ENCODE measurements around the gene PPM1M. TPM values are rescaled to one million over a fixed set of nuclear protein-coding genes. Genes with fewer than 3 reads are reported as not detected.

Gene PPM1M
- total RNA-seq, 1 donor from 2014 or later: 53.4 TPM

DNA sequence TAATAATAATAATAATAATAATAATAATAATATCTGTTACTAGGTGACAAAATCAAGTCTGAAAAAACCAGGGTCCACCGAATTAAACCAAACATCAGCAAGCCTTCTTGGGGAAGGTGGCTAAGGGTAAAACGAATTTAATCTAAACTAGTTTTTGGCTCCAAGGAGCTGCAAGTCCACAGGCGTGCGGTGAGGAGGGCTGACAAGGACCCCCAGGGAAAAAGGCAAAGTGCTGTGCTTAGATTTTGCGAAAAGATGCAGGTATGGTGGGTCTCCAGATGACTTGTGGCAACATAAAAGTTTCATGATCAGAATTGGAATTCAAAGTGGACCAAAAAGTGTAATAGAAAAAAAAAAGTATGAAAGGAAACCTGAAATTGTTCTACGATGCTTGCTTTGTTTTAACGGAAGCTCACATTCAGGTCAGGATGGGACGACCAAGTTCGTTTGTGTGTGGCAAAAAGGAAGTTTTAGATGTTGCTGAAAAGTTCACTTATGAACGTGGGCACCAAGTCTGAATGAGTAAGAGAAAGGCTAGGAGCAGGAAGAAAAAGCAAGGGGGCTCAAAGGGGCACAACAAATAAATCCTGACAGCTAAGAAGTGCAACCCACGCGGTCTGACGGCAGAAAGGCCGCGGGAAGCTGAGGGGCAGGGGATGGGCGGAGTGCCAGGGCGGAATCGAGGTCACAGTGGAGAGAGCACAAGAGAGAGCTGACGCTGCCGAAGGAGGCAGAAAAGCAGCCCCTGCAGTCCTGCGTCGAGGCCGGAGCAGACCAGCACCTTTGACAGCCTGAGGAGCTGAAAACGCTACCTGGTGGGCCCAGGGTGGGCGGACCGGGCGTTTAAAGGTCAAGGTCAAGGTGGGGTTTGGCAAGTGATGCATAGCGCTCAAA, 31.8 kb downstream of the PPM1M start:
- ATAC-seq (peak; percentile 59 to 71), DNase-seq (peak; percentile 87)
- intact Hi-C loops (cut with DNase I): no loop called here
- TF ChIP-seq, protein P1, sequence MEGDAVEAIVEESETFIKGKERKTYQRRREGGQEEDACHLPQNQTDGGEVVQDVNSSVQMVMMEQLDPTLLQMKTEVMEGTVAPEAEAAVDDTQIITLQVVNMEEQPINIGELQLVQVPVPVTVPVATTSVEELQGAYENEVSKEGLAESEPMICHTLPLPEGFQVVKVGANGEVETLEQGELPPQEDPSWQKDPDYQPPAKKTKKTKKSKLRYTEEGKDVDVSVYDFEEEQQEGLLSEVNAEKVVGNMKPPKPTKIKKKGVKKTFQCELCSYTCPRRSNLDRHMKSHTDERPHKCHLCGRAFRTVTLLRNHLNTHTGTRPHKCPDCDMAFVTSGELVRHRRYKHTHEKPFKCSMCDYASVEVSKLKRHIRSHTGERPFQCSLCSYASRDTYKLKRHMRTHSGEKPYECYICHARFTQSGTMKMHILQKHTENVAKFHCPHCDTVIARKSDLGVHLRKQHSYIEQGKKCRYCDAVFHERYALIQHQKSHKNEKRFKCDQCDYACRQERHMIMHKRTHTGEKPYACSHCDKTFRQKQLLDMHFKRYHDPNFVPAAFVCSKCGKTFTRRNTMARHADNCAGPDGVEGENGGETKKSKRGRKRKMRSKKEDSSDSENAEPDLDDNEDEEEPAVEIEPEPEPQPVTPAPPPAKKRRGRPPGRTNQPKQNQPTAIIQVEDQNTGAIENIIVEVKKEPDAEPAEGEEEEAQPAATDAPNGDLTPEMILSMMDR (IDR thresholded peaks at IDR 0.05): no peak
- Histone ChIP-seq H3K36me3 (peaks cover 33% of the 10 kb centered on the region), H3K4me3 (peak overlapping the region; percentile 92), H3K4me1 (peaks cover 65% of the 10 kb centered on the region), H3K27me3 (ENCODE audit: low read depth) (no peaks in the 10 kb centered on the region), H3K27ac (peak overlapping the region; percentile 96), H3K9me3 (no peaks in the 10 kb centered on the region)

DNA sequence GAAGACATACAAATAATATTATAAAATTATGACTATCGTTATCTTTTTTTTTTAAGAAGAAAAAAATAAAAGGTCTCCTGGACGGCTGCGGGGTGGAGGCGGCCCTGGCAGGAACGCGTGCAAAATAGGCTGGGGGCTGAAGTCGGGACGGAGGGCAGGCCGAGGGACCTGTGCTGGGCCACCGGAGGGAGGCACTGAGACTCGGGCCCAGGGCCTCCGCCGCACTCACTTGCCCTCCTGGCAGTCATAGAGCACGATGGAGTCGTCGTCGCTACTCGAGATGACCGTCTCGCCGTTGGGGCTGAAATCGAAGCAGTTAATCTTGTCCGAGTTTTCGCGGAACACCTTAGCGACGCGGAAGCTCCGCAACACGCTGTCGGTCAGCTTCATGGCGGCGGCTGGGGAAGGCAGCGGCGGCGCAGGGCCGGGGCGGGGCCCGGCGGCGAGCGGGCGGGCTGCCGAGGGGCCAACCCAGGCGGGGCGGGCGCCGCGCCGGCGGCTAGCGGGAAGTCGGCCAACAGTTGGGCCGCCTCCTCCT, 32.5 kb downstream of the PPM1M start:
- Histone ChIP-seq H3K4me1 (peaks cover 58% of the 10 kb centered on the region), H3K27me3 (ENCODE audit: low read depth) (no peaks in the 10 kb centered on the region), H3K36me3 (peaks cover 26% of the 10 kb centered on the region), H3K4me3 (peak overlapping the region; percentile 92), H3K9me3 (no peaks in the 10 kb centered on the region), H3K27ac (peak overlapping the region; percentile 96)
- intact Hi-C loops (cut with DNase I): no loop called here
- peak; percentile 83 for DNase-seq
- ATAC-seq: peak; percentile 88 to 91
- TF ChIP-seq, protein P1 (IDR thresholded peaks at IDR 0.05): peak; percentile 49

DNA sequence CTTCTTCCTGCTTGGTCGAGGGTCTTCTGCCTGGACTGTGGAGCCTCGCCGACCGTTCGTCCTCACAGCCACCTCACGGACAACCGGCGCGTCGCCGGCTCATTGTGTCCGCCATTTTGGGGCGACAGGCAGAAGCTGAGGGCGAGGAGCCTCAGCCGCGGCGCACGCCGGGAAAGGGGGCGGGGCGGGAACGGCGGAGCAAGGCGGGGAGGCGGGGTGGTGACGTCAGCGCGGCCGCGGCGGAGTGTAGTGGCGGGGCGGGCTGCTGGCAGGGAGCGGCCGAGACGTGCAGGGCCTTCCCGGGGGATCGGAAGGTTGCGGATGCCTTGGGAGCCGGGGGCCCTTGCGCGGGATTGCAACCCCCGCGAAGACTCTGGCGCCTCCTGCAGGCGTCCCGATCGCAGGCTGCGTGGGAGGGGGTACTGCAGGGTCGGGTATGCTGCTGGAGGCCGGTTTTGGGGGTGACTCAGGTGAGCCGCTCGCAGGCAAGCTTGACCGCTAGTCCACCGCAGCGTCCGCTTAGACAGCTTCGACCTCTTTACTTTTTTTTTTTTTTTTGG, 33.0 kb downstream of the PPM1M start, which contains the start of gene WDR82:
Gene WDR82 (minus strand): TSS at position 140 of the 560 bp plus-strand sequence. CDS start 288 bp downstream, outside the sequence.
- DNase-seq: peak; percentile 99
- intact Hi-C loops (cut with DNase I): no loop called here

DNA sequence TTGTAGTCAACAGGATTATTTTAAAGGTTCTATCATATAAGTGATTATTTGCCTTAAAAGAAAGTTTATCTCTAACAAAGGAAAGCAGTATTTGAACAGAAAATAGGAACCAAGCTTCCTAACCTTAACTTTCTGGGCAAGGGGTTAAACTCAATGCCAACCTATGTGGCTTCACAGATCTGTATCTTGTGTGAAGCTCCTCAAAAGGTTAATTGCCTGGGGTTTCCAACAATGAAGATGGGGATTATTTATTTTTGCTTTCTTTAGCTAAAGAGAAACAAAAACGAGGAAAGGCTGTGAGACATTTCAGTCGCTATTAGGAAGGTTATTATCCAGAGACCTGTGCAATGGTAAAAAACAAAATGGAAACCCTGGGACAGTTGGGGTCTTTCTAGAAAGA, 34.0 kb downstream of the PPM1M start:
- H3K4me3 ChIP-seq: peak overlapping the region; percentile 92
- H3K27ac ChIP-seq: peak overlapping the region; percentile 96
- TF ChIP-seq, protein P1 (IDR thresholded peaks at IDR 0.05): no peak
- intact Hi-C loops (cut with DNase I): no loop called here
- ATAC-seq (no peak), DNase-seq (no peak)
- no peaks in the 10 kb centered on the region for H3K9me3 ChIP-seq
- H3K36me3 ChIP-seq: peaks cover 12% of the 10 kb centered on the region
- peaks cover 43% of the 10 kb centered on the region for H3K4me1 ChIP-seq
- no peaks in the 10 kb centered on the region for H3K27me3 ChIP-seq (ENCODE audit: low read depth)

More for the DNA sequence above, 33.0 kb downstream of the PPM1M start, which contains the start of gene WDR82:
- peak; percentile 97 to 98 for ATAC-seq
- Histone ChIP-seq H3K27me3 (ENCODE audit: low read depth) (no peaks in the 10 kb centered on the region), H3K9me3 (no peaks in the 10 kb centered on the region), H3K4me3 (peak within 1 kb of the TSS; percentile 92), H3K27ac (peak within 1 kb of the TSS; percentile 96), H3K36me3 (peaks cover 20% of the 10 kb centered on the region), H3K4me1 (peaks cover 53% of the 10 kb centered on the region)
- TF ChIP-seq, protein P1 (IDR thresholded peaks at IDR 0.05): peak; percentile 55

DNA sequence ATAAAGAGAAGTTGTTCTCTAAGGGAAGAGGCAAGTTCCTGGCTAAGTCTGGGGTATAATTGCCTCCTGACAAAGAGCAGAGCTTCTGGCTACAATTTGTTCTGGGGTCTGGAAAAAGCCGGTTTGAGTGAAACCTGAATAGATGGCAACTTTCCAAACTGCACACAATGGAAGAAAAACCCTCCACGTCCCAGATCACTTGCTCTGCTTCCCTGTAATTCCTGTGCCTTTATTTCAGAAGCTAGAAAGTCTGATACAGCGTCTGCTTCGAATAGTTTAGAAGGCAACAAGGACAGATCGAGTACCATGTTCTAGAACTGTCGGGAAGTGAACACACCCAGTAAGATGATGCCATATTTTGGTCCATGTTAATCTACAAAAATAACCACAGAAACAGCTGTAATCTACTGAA, 34.5 kb downstream of the PPM1M start:
- no peak for ATAC-seq
- intact Hi-C loops (cut with DNase I): no loop called here
- TF ChIP-seq, protein P1 (IDR thresholded peaks at IDR 0.05): no peak

More for the DNA sequence above, 34.5 kb downstream of the PPM1M start:
- no peaks in the 10 kb centered on the region for H3K9me3 ChIP-seq
- H3K4me1 ChIP-seq: peaks cover 38% of the 10 kb centered on the region
- no peak for DNase-seq
- peak overlapping the region; percentile 96 for H3K27ac ChIP-seq
- peaks cover 7% of the 10 kb centered on the region for H3K36me3 ChIP-seq
- no peak overlapping the region for H3K4me3 ChIP-seq
- no peaks in the 10 kb centered on the region for H3K27me3 ChIP-seq (ENCODE audit: low read depth)

Data from lower lobe of right lung (tissue), 2 donors.